GM12801 (cell line): ENCODE results near the gene ZNF296.

Experiments used
- CTCF ChIP-seq: IDR thresholded peaks from one replicate; pipeline ENCODE4 v1.5.1; 2011; ENCODE audit warnings: control low read depth; ENCODE audit not compliant: insufficient read length; ENCODE audit errors: extremely low read depth

The ZNF296 gene

GRCh38 chr19:45110851-45111266, 34.6 kb upstream of the ZNF296 start:
- no peak for TF ChIP-seq CTCF

- TF ChIP-seq CTCF = no peak
Observed at GRCh38 chr19:45107621-45108150, 31.4 kb upstream of the ZNF296 start.

DNA sequence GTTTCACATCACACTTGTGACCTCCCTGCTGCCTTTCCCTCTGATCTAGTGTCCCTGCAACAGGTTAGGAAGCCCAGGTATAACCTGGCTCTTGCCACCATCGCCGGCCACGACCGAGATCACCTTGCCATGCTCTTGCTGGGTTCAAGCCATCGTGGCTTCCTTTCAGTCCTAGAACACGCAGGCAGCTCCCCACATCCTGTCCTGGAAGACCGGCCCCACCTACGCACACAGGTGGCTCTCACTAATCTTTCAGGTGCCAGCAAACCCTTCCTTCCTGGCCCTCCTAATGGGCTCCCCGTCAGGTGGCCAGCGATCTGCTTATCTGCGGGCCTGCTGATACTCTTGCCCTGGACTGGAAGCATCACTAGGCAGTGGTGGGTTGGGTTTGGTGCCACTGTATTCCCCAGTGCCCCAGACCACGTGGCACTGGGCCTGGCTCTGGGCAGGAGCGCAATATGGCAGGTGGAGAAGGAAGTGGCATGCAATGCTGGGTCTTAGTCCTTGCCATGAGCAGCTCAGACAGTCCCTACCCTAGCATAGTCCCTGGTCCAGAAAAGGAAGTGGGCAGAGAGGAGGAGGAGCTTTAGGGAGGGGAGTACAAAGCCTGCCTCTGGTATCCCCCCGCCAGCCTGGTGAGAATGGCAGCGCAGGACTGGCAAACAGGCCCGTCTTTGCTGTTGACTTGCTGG, 28.5 kb upstream of the ZNF296 start:
- TF ChIP-seq CTCF = no peak

DNA sequence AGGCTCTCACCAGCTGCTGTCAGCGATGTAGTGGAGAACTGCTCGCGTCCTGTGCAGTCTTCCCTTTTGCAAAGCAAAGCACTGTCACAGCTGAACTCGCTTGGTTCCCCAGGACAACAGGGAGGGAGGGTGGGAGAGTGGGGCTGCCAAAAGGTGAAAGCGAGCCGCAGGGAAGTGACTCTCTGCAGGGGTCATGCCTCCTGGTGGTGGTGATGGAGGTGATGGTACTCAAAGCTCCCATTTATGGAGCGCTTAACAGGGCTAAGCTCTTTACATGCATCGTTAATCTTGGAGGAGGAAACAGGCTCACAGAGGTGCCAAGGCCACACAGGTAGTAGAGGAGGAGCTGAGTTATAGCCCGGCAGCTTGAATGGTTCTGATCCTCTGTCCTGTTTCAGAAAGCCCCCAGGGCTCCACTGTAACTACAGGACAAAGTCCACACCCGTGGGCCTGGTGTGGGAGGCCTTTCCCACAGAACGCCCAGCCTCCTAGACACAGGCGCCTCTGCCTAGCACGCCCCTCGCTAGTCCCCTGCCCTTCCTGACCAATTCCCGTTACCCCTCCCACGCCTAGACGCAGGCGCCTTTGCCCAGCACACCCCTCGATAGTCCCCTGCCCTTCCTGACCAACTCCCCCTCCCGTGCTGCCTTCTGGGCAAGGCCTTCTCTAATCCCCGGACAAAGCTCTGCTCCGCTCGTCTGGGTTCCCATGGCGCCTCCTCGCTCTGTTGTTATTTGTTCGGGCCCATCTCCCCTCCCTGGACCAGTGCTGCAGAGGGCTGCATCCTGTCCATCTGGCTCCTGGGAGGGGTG, 27.4 kb upstream of the ZNF296 start:
- no peak for TF ChIP-seq CTCF

DNA sequence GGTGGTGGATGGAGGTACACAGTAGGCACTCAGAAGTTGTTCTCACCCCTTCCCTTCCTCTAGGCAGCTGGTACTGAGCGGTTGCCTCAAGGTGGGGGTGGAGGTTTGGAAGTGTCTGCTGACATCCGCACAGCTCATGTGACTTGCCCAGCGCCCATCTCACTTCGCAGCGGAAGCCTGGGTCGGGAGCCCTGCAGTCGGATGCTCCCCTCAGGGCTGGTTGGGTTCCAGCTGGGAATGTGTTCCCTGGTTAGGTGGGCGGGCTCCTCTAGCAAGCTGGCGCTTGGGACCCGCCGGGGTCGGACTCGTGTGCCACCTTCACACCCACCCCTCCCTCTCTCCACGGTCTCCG, 26.9 kb upstream of the ZNF296 start:
- no peak for TF ChIP-seq CTCF

- TF ChIP-seq CTCF = no peak
Observed at GRCh38 chr19:45102481-45102880, 26.2 kb upstream of the ZNF296 start.

- TF ChIP-seq CTCF = no peak
Observed at GRCh38 chr19:45101806-45102205, 25.5 kb upstream of the ZNF296 start.
